ENCODE data around the gene GRM5.

The GRM5 gene

DNA sequence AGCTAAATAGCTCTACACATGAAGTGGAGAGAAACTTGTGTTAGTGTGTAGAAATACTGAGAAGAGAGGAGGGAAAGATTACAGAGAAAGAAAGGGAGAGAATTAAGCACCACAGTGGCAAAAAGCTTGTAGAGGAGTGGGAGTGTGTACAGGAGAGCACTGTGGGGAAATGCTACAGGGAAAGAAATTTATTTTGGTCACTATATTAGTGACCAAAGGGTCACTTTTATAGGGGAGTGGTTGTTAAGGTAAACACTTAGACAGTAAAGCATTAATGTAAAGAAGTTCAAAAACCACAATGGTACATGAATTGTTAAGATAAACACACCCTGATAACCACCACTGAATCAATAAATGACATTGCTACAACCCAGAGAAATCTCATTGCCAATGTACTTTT lies 421.1 kb downstream of the GRM5 start:
- Mint-ChIP-seq H3K27ac (no peak overlapping the region), H3K27me3 (no peaks in the 10 kb centered on the region), H3K4me3 (no peak overlapping the region), H3K9me3 (no peaks in the 10 kb centered on the region), H3K4me1 (no peaks in the 10 kb centered on the region), H3K36me3 (no peaks in the 10 kb centered on the region)

DNA sequence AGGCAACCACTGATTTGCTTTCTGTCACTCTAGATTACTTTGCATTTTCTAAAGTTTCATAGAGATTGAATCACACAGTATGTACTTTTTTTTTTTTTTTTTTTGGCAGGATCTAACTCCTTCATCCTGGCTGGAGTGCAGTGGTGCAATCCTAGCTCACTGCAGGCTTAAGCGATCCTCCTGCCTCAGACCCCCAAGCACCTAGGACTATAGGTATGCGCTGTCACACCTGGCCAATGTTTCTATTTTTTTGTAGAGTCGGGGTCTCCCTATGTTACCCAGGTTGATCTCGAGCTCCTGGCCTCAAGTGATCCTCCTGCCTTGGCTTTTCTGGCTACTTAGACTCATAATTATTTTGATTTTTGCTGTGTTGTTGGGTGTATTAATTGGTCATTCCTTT lies 433.6 kb downstream of the GRM5 start:
- H3K27ac Mint-ChIP-seq, result no peak overlapping the region
- H3K36me3 Mint-ChIP-seq, result no peaks in the 10 kb centered on the region

DNA sequence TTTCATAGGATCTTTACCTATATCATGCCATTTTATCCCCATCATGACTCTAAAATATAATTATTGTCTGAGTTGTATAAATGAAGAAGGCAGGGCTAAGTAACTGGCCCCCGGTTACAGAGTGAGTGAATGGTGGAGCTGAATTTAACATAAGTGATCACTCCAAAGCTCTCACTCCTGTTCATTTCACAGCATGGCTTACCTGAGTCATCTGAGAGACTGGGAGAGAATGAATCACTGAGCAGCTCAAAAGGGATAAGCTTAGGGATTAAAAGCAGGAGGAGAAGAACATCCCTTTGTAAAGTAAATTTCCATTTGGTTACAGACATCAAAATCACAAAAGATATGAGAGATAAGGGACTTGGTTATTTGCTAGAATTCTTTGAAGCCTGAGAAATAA lies 434.3 kb downstream of the GRM5 start:
- H3K4me1 Mint-ChIP-seq, result no peaks in the 10 kb centered on the region
- H3K27me3 Mint-ChIP-seq, result no peaks in the 10 kb centered on the region
- no peaks in the 10 kb centered on the region for H3K36me3 Mint-ChIP-seq
- H3K9me3 Mint-ChIP-seq, result no peaks in the 10 kb centered on the region
- H3K4me3 Mint-ChIP-seq, result no peak overlapping the region
- no peak overlapping the region for H3K27ac Mint-ChIP-seq

More for the DNA sequence above, 433.6 kb downstream of the GRM5 start:
- no peak overlapping the region for H3K4me3 Mint-ChIP-seq
- H3K9me3 Mint-ChIP-seq, result no peaks in the 10 kb centered on the region
- H3K4me1 Mint-ChIP-seq, result no peaks in the 10 kb centered on the region
- H3K27me3 Mint-ChIP-seq, result no peaks in the 10 kb centered on the region

DNA sequence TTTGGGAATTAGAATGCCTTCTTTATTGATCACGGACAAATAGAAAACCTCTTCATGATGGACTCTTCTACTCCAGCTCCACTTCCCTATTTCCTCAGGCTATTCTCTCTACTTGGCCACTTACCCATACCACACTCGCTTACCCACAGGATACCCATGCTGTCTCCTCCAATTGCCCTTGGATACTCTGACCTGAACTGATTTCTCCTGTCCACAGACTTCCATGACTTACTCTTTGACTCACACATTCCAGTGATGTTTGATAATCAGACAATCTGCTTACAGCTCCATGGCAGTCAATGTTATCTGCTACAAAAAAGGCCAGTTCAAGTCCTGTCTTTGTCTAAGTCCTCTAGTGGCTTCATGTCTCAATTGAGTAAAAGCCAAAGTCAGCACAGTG lies 436.3 kb downstream of the GRM5 start:
- Mint-ChIP-seq H3K9me3 (no peaks in the 10 kb centered on the region), H3K4me1 (no peaks in the 10 kb centered on the region), H3K27me3 (no peaks in the 10 kb centered on the region), H3K27ac (no peak overlapping the region), H3K36me3 (no peaks in the 10 kb centered on the region), H3K4me3 (no peak overlapping the region)

DNA sequence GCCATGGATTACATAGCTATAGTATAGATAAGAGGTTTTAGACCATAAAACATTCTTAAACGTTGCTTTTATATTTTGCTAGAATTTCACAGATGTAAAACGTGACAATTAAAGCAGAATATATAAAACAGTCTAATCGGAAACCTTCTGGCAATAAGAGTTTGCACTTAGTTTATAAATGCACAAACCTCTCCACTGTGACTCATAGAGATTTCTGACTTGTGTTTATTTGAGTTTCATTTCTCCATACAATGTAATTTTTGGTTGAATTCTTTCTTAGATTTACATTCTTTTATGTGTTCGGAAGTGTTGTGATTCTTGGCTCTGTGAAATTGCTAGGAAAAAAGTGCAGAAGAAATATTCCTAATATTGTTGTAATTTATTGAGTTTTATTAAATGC lies 439.6 kb downstream of the GRM5 start:
- Mint-ChIP-seq H3K36me3 (no peaks in the 10 kb centered on the region), H3K9me3 (no peaks in the 10 kb centered on the region)

DNA sequence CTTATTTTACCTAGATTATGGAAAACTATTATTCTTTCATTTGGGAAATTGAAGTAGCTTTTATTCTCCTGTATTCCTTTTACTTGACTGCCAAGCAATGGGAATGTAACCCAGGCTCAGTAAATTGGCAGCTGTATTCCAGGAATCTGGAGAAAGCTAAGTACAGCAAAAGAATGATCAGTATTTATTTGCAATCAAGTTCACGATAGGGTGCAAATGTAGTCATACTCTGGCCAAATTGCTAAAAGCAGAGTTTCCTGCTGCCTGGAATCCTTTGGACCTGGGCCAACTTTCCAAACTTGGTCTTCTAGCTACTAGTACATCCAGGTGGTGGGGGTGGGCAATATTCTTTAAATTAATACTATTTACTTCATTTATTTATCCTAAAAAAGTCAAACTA lies 442.3 kb downstream of the GRM5 start:
- no peak overlapping the region for H3K4me3 Mint-ChIP-seq
- H3K9me3 Mint-ChIP-seq, result no peaks in the 10 kb centered on the region
- H3K4me1 Mint-ChIP-seq, result no peaks in the 10 kb centered on the region
- peaks cover 2% of the 10 kb centered on the region for H3K27me3 Mint-ChIP-seq
- H3K27ac Mint-ChIP-seq, result no peak overlapping the region
- no peaks in the 10 kb centered on the region for H3K36me3 Mint-ChIP-seq

More for the DNA sequence above, 439.6 kb downstream of the GRM5 start:
- H3K4me3 Mint-ChIP-seq, result no peak overlapping the region
- H3K27me3 Mint-ChIP-seq, result no peaks in the 10 kb centered on the region
- no peak overlapping the region for H3K27ac Mint-ChIP-seq
- H3K4me1 Mint-ChIP-seq, result no peaks in the 10 kb centered on the region

DNA sequence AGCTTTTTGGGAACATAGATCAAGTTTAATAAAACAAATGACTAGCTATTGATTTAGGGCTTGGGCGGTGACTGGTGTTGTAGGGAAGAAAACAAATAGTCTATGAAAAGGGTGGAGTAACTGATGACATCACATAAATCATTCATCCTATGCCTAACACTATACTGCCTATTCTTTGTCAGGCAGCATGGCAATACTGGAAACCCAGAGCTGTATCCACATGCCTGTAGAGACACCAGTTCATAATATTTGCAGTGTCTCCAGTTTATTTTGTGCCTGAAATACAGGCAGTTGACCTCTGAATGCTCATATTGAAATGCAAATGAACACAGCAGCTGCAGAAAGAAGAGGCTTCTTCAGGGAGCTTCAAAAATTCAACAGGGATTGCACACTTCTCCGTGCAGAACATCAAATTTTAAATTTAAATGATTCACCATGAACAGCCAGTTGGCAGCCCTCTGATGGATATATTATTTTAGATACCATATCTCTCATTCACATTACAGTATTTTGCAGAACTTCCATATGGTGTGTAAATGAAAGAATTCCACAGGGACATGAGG lies 445.1 kb downstream of the GRM5 start:
- no peaks in the 10 kb centered on the region for H3K4me1 Mint-ChIP-seq
- H3K27me3 Mint-ChIP-seq, result peaks cover 2% of the 10 kb centered on the region
- H3K9me3 Mint-ChIP-seq, result no peaks in the 10 kb centered on the region

DNA sequence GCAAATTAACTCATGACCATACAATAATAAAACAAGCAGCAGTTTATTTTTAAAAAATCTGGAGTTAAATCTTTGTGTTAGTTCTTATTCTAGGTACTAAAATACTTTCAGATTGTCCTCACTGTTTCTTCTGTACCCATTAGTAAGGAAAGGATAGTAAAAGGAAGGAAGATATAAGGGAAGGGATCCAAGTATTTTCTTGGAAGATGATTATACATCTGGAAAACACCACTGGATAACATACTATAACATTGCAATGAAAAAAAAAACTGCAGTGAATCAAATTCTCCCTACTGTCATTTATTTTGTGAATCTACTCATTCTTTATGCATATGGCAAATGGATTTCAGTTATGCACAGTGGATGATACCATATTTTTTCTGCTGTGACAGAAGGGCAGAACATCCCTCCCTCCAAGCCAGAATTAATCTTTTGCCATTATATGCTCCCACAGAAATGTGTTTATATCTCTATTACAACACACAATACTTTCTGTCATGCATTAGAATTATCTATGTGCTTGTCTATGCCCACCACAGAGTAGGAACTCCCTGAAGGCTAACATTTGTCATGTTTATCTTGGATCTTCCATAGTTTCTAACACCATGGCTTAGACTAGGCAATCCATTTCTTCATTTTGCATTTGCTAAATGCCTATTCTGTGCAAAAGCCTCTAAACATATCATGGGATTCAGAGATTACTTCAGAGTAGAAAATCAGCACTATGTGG lies 446.0 kb downstream of the GRM5 start:
- H3K27ac Mint-ChIP-seq, result no peak overlapping the region
- no peaks in the 10 kb centered on the region for H3K9me3 Mint-ChIP-seq
- no peaks in the 10 kb centered on the region for H3K36me3 Mint-ChIP-seq
- H3K4me1 Mint-ChIP-seq, result no peaks in the 10 kb centered on the region
- no peak overlapping the region for H3K4me3 Mint-ChIP-seq
- H3K27me3 Mint-ChIP-seq, result peaks cover 2% of the 10 kb centered on the region

More for the DNA sequence above, 445.1 kb downstream of the GRM5 start:
- Mint-ChIP-seq H3K27ac (no peak overlapping the region), H3K4me3 (no peak overlapping the region), H3K36me3 (no peaks in the 10 kb centered on the region)

DNA sequence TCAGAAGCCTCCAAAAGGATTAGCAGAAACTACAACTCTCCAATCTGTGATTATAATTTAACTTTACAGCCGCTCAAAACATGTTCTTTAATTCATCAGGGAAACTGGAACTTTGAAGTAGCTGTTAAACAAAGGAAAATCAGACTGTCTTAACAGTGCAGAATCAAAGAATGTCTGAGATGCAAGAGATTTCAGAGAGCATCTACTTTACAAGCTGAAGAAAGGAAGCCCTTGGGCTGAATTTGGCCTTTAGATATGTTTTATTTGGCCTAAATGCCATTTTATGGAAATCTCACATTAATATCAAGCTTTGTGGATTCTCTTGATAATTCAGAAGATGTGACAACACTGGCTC lies 446.7 kb downstream of the GRM5 start:
- Mint-ChIP-seq H3K27ac (no peak overlapping the region), H3K9me3 (no peaks in the 10 kb centered on the region), H3K4me3 (no peak overlapping the region), H3K36me3 (no peaks in the 10 kb centered on the region), H3K4me1 (no peaks in the 10 kb centered on the region), H3K27me3 (peaks cover 2% of the 10 kb centered on the region)

DNA sequence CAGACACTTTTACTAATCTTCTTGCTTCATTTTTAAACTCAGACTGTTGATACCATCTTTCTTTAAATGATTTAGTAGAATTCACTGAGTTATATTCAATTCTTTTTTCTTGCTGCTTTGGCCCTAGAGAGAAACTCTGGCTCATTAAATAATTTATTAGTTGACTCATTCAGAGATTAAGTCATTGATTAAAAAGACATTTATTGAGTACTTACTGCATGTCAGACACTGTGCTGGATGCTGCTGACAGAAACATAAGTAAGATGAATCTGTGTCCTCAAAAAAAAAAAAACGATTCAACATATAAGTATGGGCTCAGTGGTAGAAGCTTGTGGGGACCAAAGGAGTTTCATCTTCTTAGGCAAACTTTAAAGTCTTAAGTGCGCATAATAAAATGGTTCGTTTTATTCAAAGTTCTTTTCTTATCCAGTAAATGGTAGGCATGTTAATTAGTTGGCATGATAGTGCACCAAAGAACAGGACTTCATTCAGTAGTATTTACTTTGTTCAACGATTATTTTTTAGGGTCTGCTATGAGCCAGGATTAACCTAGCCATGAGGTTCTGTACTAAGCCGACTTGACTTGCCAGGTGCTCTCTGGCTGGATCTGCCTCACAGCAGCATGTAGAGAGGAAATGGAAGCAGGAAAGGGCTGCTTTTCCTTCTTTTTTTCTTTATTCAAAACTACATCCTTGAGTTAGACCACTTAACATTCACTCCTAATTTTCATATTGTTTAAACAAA lies 447.3 kb downstream of the GRM5 start:
- H3K36me3 Mint-ChIP-seq, result no peaks in the 10 kb centered on the region
- H3K4me1 Mint-ChIP-seq, result no peaks in the 10 kb centered on the region
- H3K9me3 Mint-ChIP-seq, result no peaks in the 10 kb centered on the region
- H3K27me3 Mint-ChIP-seq, result peaks cover 2% of the 10 kb centered on the region
- no peak overlapping the region for H3K4me3 Mint-ChIP-seq
- H3K27ac Mint-ChIP-seq, result no peak overlapping the region

DNA sequence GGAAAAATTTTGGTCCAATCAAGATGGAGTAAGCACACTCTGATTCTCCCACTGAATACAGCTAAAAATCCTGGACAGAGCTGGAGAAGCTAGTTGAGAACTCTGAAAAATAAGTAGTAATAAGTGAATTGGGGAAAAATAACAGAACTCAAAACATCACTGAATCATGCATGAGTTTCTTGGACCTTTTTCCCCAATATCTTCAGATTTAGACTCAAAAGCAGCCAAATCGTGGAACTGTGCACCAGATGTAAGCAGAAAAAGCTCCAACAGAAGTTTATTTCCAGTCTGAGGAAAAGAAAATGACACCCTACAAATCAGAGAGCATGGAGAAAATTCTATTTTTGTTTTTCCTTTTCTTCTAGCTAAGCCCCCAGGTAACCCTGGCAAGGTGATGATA lies 448.6 kb downstream of the GRM5 start:
- no peaks in the 10 kb centered on the region for H3K9me3 Mint-ChIP-seq
- no peaks in the 10 kb centered on the region for H3K36me3 Mint-ChIP-seq
- no peak overlapping the region for H3K4me3 Mint-ChIP-seq
- peaks cover 2% of the 10 kb centered on the region for H3K27me3 Mint-ChIP-seq
- H3K27ac Mint-ChIP-seq, result no peak overlapping the region
- H3K4me1 Mint-ChIP-seq, result no peaks in the 10 kb centered on the region

DNA sequence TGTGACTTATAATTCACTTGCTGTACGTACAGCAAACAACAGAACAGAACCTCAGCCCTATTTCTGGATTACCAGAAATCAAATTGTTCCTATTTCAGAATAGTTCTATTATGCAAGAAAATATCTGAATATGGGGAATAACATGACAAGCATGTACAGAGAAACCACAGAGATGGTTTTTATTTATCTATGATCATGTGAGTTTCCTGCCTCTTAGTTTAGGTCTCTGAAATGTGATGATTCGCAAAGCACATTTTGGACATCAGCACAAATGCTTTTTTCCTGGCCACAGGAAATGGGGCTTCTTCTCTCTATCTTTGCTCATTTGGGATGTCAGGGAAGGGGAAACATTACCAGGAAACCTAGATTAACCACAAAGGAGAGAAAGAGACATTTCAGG lies 461.5 kb downstream of the GRM5 start:
- no peak overlapping the region for H3K27ac Mint-ChIP-seq
- H3K27me3 Mint-ChIP-seq, result no peaks in the 10 kb centered on the region
- H3K36me3 Mint-ChIP-seq, result no peaks in the 10 kb centered on the region
- H3K4me1 Mint-ChIP-seq, result no peaks in the 10 kb centered on the region
- H3K4me3 Mint-ChIP-seq, result no peak overlapping the region
- H3K9me3 Mint-ChIP-seq, result no peaks in the 10 kb centered on the region

DNA sequence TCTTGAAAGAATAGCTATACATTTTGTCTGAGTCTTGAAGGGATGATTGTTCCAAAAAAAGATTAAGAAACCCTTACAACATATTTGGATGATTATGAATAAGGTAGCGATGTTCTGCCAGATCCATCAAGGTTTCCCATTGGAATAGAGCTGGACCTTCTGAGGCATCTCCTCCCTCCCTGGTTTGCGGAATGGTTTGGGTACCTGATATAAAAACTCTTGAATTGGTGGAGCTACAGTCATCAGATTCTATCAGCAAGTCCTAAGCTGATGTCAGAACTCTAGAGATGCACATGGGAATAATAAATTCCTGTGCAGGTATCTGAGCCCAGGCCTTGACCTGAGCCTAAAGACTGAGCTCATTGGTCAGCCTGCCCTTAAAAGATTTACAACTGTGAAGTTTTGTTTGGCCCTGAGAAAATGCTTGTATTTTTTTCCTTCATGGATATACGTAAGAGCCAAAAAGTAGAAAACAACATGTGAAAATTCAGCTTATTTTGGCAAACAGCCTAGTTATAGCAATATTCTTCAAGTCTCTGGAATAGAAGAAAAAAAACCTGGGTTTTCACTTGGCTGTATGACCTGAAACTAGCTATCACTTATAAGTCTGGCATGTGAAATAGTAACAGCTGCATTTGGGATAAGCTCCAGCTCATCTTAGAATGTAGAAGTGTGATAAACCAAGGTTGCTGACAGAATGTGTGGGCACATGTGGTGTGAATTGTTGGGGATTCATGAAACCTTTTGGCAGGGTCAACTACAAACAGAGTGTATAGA lies 462.5 kb downstream of the GRM5 start:
- no peaks in the 10 kb centered on the region for H3K27me3 Mint-ChIP-seq
- H3K4me1 Mint-ChIP-seq, result peaks cover 4% of the 10 kb centered on the region
- H3K4me3 Mint-ChIP-seq, result no peak overlapping the region
- no peaks in the 10 kb centered on the region for H3K9me3 Mint-ChIP-seq
- no peak overlapping the region for H3K27ac Mint-ChIP-seq
- no peaks in the 10 kb centered on the region for H3K36me3 Mint-ChIP-seq

DNA sequence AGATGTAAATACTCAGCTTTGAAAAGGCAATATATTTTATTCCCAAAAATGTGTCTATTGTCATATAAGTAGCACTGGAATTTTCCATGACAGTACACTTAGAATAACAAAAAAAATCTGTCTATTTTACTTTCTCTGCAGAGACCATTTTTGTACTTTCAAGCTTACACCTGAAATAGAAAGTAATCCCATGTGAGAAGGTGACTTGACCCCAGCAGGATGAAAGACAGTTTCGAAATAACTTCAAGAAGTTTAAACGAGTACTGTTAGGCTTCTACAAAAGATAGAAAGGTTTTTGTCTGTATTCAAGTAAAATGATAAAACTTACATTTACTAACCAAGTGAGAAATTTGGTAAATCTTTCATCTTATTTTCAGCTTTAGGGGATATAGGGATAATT lies 468.4 kb downstream of the GRM5 start:
- Mint-ChIP-seq H3K27ac (no peak overlapping the region), H3K27me3 (no peaks in the 10 kb centered on the region), H3K4me1 (peaks cover 17% of the 10 kb centered on the region), H3K36me3 (no peaks in the 10 kb centered on the region), H3K9me3 (no peaks in the 10 kb centered on the region), H3K4me3 (no peak overlapping the region)

DNA sequence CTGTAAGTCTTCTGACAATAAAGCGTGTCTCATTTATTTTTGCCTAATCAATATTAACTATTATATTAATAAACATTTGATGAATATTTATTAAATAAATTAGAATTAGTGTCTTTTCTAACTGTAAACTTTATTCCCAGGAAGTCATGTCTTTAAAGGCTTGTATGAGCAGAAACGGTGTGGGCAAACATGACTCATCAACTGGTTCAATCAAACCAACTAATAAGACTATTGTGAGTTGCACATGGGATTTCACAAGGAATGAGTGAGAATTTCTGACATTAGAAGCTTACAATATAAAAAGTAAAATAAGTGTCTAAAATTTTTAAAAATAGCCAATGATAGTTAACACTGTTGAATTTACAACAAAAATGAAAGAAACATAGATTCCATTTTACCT lies 469.0 kb downstream of the GRM5 start:
- Mint-ChIP-seq H3K4me1 (peaks cover 17% of the 10 kb centered on the region), H3K27me3 (no peaks in the 10 kb centered on the region), H3K9me3 (no peaks in the 10 kb centered on the region), H3K4me3 (no peak overlapping the region), H3K36me3 (no peaks in the 10 kb centered on the region), H3K27ac (no peak overlapping the region)

All from activated naive CD4-positive, alpha-beta T cell treated with anti-CD3 and anti-CD28 coated beads, Interleukin-2, amount 50 U/mL, for 24 hours (primary cell).